ENCODE measurements around the gene KCNH8.

DNA sequence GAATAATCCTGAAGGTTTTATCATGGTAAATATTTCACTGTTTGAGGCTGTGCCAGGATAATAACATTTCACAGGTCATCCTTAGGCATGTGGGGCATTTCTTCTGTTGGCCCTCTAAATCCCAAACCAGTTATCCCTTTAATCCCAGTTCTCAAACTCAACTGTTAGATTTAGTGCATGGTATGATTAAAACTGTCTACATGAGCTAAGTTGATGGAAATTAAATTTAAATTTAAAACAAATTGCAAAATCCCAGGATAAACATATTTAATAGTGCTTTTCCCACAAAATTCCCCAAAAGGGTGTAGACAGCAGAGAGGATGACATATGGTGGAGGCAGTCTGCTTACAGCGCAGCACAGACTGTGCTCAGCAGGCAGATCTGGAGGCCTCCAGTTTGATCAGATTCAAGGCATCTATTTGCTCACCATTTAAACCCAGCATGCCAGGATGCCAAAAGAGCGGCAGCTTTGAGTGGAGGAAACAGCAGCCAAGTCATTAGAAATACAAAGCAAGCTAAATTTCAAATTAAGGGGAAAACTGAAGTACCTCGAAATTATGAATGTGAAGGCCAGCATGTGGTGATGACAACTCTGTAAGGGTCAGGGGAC, 325.8 kb downstream of the KCNH8 start:
- TF ChIP-seq, protein P1, sequence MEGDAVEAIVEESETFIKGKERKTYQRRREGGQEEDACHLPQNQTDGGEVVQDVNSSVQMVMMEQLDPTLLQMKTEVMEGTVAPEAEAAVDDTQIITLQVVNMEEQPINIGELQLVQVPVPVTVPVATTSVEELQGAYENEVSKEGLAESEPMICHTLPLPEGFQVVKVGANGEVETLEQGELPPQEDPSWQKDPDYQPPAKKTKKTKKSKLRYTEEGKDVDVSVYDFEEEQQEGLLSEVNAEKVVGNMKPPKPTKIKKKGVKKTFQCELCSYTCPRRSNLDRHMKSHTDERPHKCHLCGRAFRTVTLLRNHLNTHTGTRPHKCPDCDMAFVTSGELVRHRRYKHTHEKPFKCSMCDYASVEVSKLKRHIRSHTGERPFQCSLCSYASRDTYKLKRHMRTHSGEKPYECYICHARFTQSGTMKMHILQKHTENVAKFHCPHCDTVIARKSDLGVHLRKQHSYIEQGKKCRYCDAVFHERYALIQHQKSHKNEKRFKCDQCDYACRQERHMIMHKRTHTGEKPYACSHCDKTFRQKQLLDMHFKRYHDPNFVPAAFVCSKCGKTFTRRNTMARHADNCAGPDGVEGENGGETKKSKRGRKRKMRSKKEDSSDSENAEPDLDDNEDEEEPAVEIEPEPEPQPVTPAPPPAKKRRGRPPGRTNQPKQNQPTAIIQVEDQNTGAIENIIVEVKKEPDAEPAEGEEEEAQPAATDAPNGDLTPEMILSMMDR (conservative IDR thresholded peaks at IDR 0.05; ENCODE audit: low read depth, low read length), result no peak
- TF ChIP-seq MXI1 (IDR thresholded peaks at IDR 0.05; ENCODE audit: borderline replicate concordance, low read depth, low read length), result no peak
- TF ChIP-seq, protein P2, sequence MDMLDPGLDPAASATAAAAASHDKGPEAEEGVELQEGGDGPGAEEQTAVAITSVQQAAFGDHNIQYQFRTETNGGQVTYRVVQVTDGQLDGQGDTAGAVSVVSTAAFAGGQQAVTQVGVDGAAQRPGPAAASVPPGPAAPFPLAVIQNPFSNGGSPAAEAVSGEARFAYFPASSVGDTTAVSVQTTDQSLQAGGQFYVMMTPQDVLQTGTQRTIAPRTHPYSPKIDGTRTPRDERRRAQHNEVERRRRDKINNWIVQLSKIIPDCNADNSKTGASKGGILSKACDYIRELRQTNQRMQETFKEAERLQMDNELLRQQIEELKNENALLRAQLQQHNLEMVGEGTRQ (IDR thresholded peaks at IDR 0.05; ENCODE audit: low read depth, low read length), result no peak
- TF ChIP-seq SMC3 (IDR thresholded peaks at IDR 0.05; ENCODE audit: low read depth, low read length), result no peak
- no peak for TF ChIP-seq POLR2A (IDR thresholded peaks at IDR 0.05; ENCODE audit: low read depth, low read length)
- TF ChIP-seq, protein P3, sequence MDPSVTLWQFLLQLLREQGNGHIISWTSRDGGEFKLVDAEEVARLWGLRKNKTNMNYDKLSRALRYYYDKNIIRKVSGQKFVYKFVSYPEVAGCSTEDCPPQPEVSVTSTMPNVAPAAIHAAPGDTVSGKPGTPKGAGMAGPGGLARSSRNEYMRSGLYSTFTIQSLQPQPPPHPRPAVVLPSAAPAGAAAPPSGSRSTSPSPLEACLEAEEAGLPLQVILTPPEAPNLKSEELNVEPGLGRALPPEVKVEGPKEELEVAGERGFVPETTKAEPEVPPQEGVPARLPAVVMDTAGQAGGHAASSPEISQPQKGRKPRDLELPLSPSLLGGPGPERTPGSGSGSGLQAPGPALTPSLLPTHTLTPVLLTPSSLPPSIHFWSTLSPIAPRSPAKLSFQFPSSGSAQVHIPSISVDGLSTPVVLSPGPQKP (IDR thresholded peaks at IDR 0.05; ENCODE audit: borderline replicate concordance, low read depth, low read length), result no peak
- no peak for TF ChIP-seq RFX5 (IDR thresholded peaks at IDR 0.05; ENCODE audit: low read depth, low read length)
- TF ChIP-seq BHLHE40 (IDR thresholded peaks at IDR 0.05; ENCODE audit: low read depth, low read length), result no peak
- TF ChIP-seq RAD21 (IDR thresholded peaks at IDR 0.05; ENCODE audit: low read length), result no peak
- TF ChIP-seq CEBPB (IDR thresholded peaks at IDR 0.05; ENCODE audit: low read depth, low read length), result no peak
- TF ChIP-seq CHD1 (IDR thresholded peaks at IDR 0.05; ENCODE audit: low read depth, low read length), result no peak
- no peak for TF ChIP-seq MAZ (IDR thresholded peaks at IDR 0.05; ENCODE audit: borderline replicate concordance, low read depth, low read length)
